Measurements from ENCODE around the gene TP53TG5. TPM values are rescaled to one million over a fixed set of nuclear protein-coding genes. Genes with fewer than 3 reads are reported as not detected.
A peak's percentile ranks its signal among the peaks of the same experiment; 100 is the strongest.

TP53TG5 gene
- total RNA-seq, 3 donors from 2014 or later = 1.3 TPM; not detected in 2

DNA sequence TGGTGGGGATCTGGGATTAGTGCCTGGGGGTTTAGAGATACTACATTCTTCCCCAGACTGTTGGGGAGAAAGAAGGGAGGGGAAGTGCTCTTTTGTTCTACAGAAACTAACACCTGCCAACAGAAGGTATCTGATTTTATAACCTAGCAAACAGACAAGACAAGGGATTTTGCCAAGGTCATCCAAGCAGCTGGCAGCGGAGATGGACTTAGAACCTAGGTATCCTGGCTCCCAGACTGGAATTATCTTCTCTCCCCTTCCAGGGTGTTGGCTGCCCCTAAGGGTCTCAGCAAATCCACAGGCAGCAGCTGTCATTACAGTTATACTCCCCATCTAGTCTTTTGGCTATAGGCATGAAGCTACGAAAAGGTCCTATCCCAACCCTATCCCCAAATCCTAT lies 38.3 kb downstream of the TP53TG5 start:
- TF ChIP-seq POLR2A (IDR thresholded peaks at IDR 0.05) = no peak
- TF ChIP-seq POLR2AphosphoS5 (IDR thresholded peaks at IDR 0.05) = no peak
- Histone ChIP-seq H3K36me3 (no peaks in the 10 kb centered on the region), H3K4me1 (peaks cover 26 to 64% of the 10 kb centered on the region in 2 donors), H3K4me3 (no peak overlapping the region), H3K27me3 (no peaks in the 10 kb centered on the region), H3K9me3 (no peaks in the 10 kb centered on the region), H3K27ac (peak overlapping the region; percentile 97 to 99)
- DNase-seq (ENCODE audit: low spot score in 2 of 2) = no peak
- intact Hi-C loops (cut with DNase I; ENCODE audit: low total_unique reads) = loop anchor here (10.0 kb wide), 1 partner anchor 1345 kb away; the partner anchor contains the start of gene TP53RK

DNA sequence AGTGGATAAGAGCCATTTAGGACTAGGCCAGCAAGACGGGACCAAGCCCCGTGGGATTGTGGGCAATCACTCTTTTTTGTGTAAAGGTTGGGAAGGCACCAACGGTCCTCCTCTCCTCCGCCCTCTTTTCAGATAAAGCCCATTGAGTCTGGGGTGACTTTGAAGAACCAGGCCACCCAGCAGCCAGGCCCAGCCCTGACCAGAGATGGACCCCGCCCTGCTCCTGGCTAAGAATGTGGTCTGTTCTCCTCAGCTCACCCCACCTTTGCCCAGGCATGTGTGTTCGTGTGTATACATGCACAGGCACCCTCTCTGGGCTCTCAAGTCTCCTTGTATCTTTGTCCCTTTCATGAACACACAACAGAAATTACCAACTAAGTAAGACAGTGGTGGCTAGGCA lies 39.0 kb downstream of the TP53TG5 start:
- Histone ChIP-seq H3K27me3 (no peaks in the 10 kb centered on the region), H3K9me3 (no peaks in the 10 kb centered on the region), H3K4me3 (peak overlapping the region in 1 of 3 donors; percentile 42), H3K27ac (peak overlapping the region; percentile 97 to 99), H3K36me3 (no peaks in the 10 kb centered on the region), H3K4me1 (peaks cover 26 to 59% of the 10 kb centered on the region in 2 donors)
- no peak for DNase-seq (ENCODE audit: low spot score in 2 of 2)
- TF ChIP-seq CTCF (IDR thresholded peaks at IDR 0.05) = no peak
- peak in 1 of 3 donors; percentile 6 for TF ChIP-seq POLR2AphosphoS5 (IDR thresholded peaks at IDR 0.05)
- no peak for TF ChIP-seq POLR2A (IDR thresholded peaks at IDR 0.05)
- intact Hi-C loops (cut with DNase I; ENCODE audit: low total_unique reads) = no loop called here

- intact Hi-C loops (cut with DNase I; ENCODE audit: low total_unique reads) = no loop called here
- H3K27me3 ChIP-seq = no peaks in the 10 kb centered on the region
- H3K27ac ChIP-seq = peak overlapping the region; percentile 97 to 99
- TF ChIP-seq CTCF (IDR thresholded peaks at IDR 0.05) (no peak), POLR2AphosphoS5 (IDR thresholded peaks at IDR 0.05) (peak in 1 of 3 donors; percentile 6)
- H3K36me3 ChIP-seq = no peaks in the 10 kb centered on the region
- H3K9me3 ChIP-seq = no peaks in the 10 kb centered on the region
- no peak for DNase-seq (ENCODE audit: low spot score in 2 of 2)
- H3K4me1 ChIP-seq = peaks cover 26 to 59% of the 10 kb centered on the region in 2 donors
- H3K4me3 ChIP-seq = peak overlapping the region in 2 of 3 donors; percentile 4 to 42
These were observed 39.7 kb downstream of the TP53TG5 start for GRCh38 chr20:45338121-45339030.

DNA sequence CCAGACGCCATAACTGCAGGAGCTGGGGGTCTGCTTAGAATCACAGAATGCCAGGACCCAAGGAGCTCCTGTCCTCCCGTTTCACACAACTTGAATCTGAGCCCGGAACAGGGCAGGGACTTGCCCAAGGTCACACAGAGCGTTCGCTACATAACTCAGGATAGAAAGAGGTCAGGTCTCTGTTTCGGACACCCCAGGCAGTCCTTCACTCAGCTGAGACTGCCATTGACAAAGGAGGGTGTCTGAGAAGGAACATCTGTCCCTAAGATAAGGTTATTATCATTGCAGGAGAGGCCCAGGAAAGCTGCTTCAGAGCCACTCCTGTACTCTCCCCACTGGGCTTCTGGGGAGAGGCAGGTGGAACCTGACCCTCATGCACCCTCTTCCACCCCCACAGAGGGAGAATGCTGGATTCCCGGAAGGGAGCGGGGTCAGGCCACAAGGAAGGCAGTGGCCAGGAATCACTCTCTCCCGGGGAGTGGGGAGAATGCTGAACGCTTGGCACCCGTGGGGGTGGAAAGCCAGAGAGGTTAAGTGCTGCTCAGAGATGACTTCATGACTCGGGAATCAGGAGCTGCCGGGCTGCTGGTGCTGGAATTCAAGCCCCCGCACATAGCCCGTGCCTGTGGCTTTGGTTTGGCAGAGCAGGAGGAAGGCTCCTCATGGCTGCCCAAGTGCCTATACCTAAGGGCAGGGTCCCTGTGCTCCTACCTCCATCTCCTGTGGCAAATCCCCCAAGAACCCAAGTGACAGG lies 40.6 kb downstream of the TP53TG5 start:
- Histone ChIP-seq H3K27me3 (no peaks in the 10 kb centered on the region), H3K9me3 (no peaks in the 10 kb centered on the region), H3K27ac (peak overlapping the region; percentile 97 to 99), H3K36me3 (no peaks in the 10 kb centered on the region), H3K4me3 (peak overlapping the region in 2 of 3 donors; percentile 4 to 42), H3K4me1 (peaks cover 26 to 52% of the 10 kb centered on the region in 2 donors)
- intact Hi-C loops (cut with DNase I; ENCODE audit: low total_unique reads) = no loop called here
- no peak for TF ChIP-seq POLR2A (IDR thresholded peaks at IDR 0.05)
- peak in 2 of 3 donors; percentile 26 to 49 for TF ChIP-seq POLR2AphosphoS5 (IDR thresholded peaks at IDR 0.05)
- no peak for TF ChIP-seq CTCF (IDR thresholded peaks at IDR 0.05)
- peak; percentile 69 to 91 for DNase-seq (ENCODE audit: low spot score in 2 of 2)

- Histone ChIP-seq H3K4me3 (peak overlapping the region in 1 of 3 donors; percentile 42), H3K36me3 (no peaks in the 10 kb centered on the region), H3K27me3 (no peaks in the 10 kb centered on the region), H3K4me1 (peaks cover 26 to 50% of the 10 kb centered on the region in 2 donors), H3K9me3 (no peaks in the 10 kb centered on the region), H3K27ac (peak overlapping the region; percentile 97 to 99)
- peak in 1 of 3 donors; percentile 51 for TF ChIP-seq POLR2AphosphoS5 (IDR thresholded peaks at IDR 0.05)
- TF ChIP-seq POLR2A (IDR thresholded peaks at IDR 0.05) = no peak
- intact Hi-C loops (cut with DNase I; ENCODE audit: low total_unique reads) = no loop called here
- DNase-seq (ENCODE audit: low spot score in 2 of 2) = peak; percentile 69 to 81
These were observed 41.4 kb downstream of the TP53TG5 start for GRCh38 chr20:45336530-45337366.

All from breast epithelium (tissue), 4 donors.